ENCODE measurements around the gene VAT1L.
"Not testable (repeated sequence)": the region's sequence is repeated elsewhere in the genome, so short reads cannot be mapped to it uniquely, and the experiment has no call there.

VAT1L gene

GRCh38 chr16:77955127-77955526 is 166.8 kb downstream of the VAT1L start:
- DNase-seq (ENCODE audit: low spot score): no peak

GRCh38 chr16:77956231-77956630 is 167.9 kb downstream of the VAT1L start:
- no peak for DNase-seq (ENCODE audit: low spot score)

GRCh38 chr16:77960766-77961165 is 172.4 kb downstream of the VAT1L start:
- no peak for DNase-seq (ENCODE audit: low spot score)

GRCh38 chr16:77961814-77962213 is 173.4 kb downstream of the VAT1L start:
- DNase-seq (ENCODE audit: low spot score): no peak

- no peak for DNase-seq (ENCODE audit: low spot score)
Observed at GRCh38 chr16:77962689-77963088, 174.3 kb downstream of the VAT1L start.

GRCh38 chr16:77963185-77964044 is 175.1 kb downstream of the VAT1L start:
- no peak for DNase-seq (ENCODE audit: low spot score)

GRCh38 chr16:77965346-77965745 is 177.0 kb downstream of the VAT1L start:
- no peak for DNase-seq (ENCODE audit: low spot score)

GRCh38 chr16:77967054-77967904 is 178.9 kb downstream of the VAT1L start:
- no peak for DNase-seq (ENCODE audit: low spot score)

GRCh38 chr16:77969861-77970260 is 181.5 kb downstream of the VAT1L start:
- DNase-seq (ENCODE audit: low spot score): no peak

- DNase-seq (ENCODE audit: low spot score): no peak
Observed at GRCh38 chr16:77970371-77970770, 182.0 kb downstream of the VAT1L start.

- peak; percentile 64 for DNase-seq (ENCODE audit: low spot score)
Observed at GRCh38 chr16:77971306-77972061, 183.1 kb downstream of the VAT1L start.

- DNase-seq (ENCODE audit: low spot score): no peak
Observed at GRCh38 chr16:77972062-77972392, 183.7 kb downstream of the VAT1L start.

- DNase-seq (ENCODE audit: low spot score): no peak
Observed at GRCh38 chr16:77974883-77975282, 186.5 kb downstream of the VAT1L start.

GRCh38 chr16:77975942-77976341 is 187.6 kb downstream of the VAT1L start:
- no peak for DNase-seq (ENCODE audit: low spot score)

GRCh38 chr16:77977339-77977738 is 189.0 kb downstream of the VAT1L start:
- DNase-seq (ENCODE audit: low spot score): no peak

- no peak for DNase-seq (ENCODE audit: low spot score)
Observed at GRCh38 chr16:77985111-77985510, 196.7 kb downstream of the VAT1L start.

GRCh38 chr16:77986011-77986740 is 197.8 kb downstream of the VAT1L start:
- DNase-seq (ENCODE audit: low spot score): no peak

GRCh38 chr16:77987810-77988209 is 199.4 kb downstream of the VAT1L start:
- no peak for DNase-seq (ENCODE audit: low spot score)

- DNase-seq (ENCODE audit: low spot score): no peak
Observed at GRCh38 chr16:77989846-77990245, 201.5 kb downstream of the VAT1L start.

GRCh38 chr16:77991701-77992100 is 203.3 kb downstream of the VAT1L start:
- no peak for DNase-seq (ENCODE audit: low spot score)

GRCh38 chr16:77992381-77992780 is 204.0 kb downstream of the VAT1L start:
- not testable (repeated sequence) for DNase-seq (ENCODE audit: low spot score)
